Dedifferentiated amniotic fluid mesenchymal stem cell (primary cell): ENCODE results near the gene GJB3.
"Not testable (repeated sequence)": the region's sequence is repeated elsewhere in the genome, so short reads cannot be mapped to it uniquely, and the experiment has no call there.

Experiments
- DNase-seq: peaks from one replicate; pipeline ENCODE4 v3.0.0-alpha.2; 2016; ENCODE audit errors: extremely low spot score

GJB3 gene

GRCh38 chr1:34761176-34761761, 19.7 kb upstream of the GJB3 start:
- no peak for DNase-seq

- DNase-seq: no peak
These were observed 19.2 kb upstream of the GJB3 start for GRCh38 chr1:34761776-34762307.

- DNase-seq: no peak
These were observed 18.4 kb upstream of the GJB3 start for GRCh38 chr1:34762474-34763141.

GRCh38 chr1:34763142-34763781, 17.8 kb upstream of the GJB3 start:
- DNase-seq: no peak

GRCh38 chr1:34768856-34769255, 12.2 kb upstream of the GJB3 start:
- DNase-seq: no peak

- DNase-seq: no peak
These were observed 10.0 kb upstream of the GJB3 start for GRCh38 chr1:34770891-34771504.

- DNase-seq: no peak
These were observed 9.2 kb upstream of the GJB3 start for GRCh38 chr1:34771573-34772371.

GRCh38 chr1:34773114-34773513, 7.9 kb upstream of the GJB3 start:
- DNase-seq: not testable (repeated sequence)

- no peak for DNase-seq
These were observed 6.1 kb upstream of the GJB3 start for GRCh38 chr1:34774957-34775356.

- no peak for DNase-seq
These were observed 4.1 kb upstream of the GJB3 start for GRCh38 chr1:34776911-34777310.

- no peak for DNase-seq
These were observed 3.3 kb upstream of the GJB3 start for GRCh38 chr1:34777519-34778321.

GRCh38 chr1:34778381-34778780, 2.6 kb upstream of the GJB3 start:
- DNase-seq: no peak

- no peak for DNase-seq
These were observed 2.0 kb upstream of the GJB3 start for GRCh38 chr1:34779005-34779404.

GRCh38 chr1:34779526-34779925, 1.5 kb upstream of the GJB3 start:
- no peak for DNase-seq

GRCh38 chr1:34779962-34780361, 1.1 kb upstream of the GJB3 start:
- DNase-seq: no peak

GRCh38 chr1:34780528-34780927, 486 bp upstream of the GJB3 start:
- no peak for DNase-seq

GRCh38 chr1:34781844-34782391, 904 bp downstream of the GJB3 start:
- no peak for DNase-seq

GRCh38 chr1:34784751-34785221, 3.8 kb downstream of the GJB3 start:
- DNase-seq: no peak

GRCh38 chr1:34785231-34785874, 4.3 kb downstream of the GJB3 start:
- DNase-seq: no peak

- DNase-seq: no peak
These were observed 5.0 kb downstream of the GJB3 start for GRCh38 chr1:34785875-34786470.
